Measurements from ENCODE around the gene MBD2.

The MBD2 gene

DNA sequence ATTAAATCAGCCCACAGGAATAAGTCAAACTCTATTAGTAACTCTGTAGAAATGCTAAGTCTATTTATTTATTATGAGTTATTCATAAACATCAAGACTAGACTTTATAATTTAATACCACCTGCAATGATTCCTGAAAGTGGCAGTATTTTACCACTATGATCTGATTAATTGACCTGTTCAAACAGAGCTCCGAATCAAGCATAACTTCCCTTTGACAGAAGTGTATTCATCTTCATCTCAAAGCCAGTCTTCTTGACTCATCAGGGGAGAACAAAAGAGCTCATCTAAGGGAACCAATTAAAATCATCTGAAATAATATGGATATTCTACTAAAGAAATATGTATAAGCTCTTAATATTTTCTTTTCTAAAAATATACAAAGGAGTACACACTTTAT is 122.3 kb downstream of the MBD2 start:
- no peak for DNase-seq (ENCODE audit: low read depth)
